SK-N-SH (cell line): ENCODE results near the gene HEY2. TPM values are rescaled to one million over a fixed set of nuclear protein-coding genes. Genes with fewer than 3 reads are reported as not detected.
A peak's percentile ranks its signal among the peaks of the same experiment; 100 is the strongest.
"Not testable (repeated sequence)": the region's sequence is repeated elsewhere in the genome, so short reads cannot be mapped to it uniquely, and the experiment has no call there.

Experiments used
- CTCF ChIA-PET: fragments of 300-600, 350-600 bp; formaldehyde crosslinking; extraction: SDS; loops from one replicate; lab custom pipeline; 2021; lab: Yijun Ruan, JAX
- POLR2A ChIA-PET: fragments of 350-600 bp; sonication (Branson Sonifier 250); formaldehyde crosslinking; extraction: SDS; loops from one replicate; lab custom pipeline; 2020; ENCODE audit warnings: antibody characterized with exemption, inconsistent platforms; lab: Yijun Ruan, JAX
- DNase-seq: peaks from one replicate; pipeline ENCODE4 v3.0.0; 2012
- H2AFZ ChIP-seq: fragments of 200-600 bp; sonication (generic); 2 replicates; pipeline ENCODE4 v1.8.1; 2016; ENCODE audit warnings: antibody characterized with exemption, mild to moderate bottlenecking, low read depth
- H3F3A ChIP-seq: fragments of 200-600 bp; sonication (generic); replicated peaks from 2 replicates; pipeline ENCODE3; 2016; ENCODE audit warnings: antibody characterized with exemption, mild to moderate bottlenecking; ENCODE audit not compliant: insufficient read depth
- H3K27ac ChIP-seq, 2 experiments: fragments of 200-500 bp in 1 of 2; fragments of 200-600 bp in 1 of 2; sonication (Bioruptor generic) in 1 of 2; sonication (generic), shearing (Covaris generic) in 1 of 2; 2 replicates each; pipeline versions ENCODE4 v1.5.1 to v1.6.1; 2014 to 2016; ENCODE audit warnings: low read depth in 2 of 2, inconsistent platforms in 1 of 2, low read length in 1 of 2, mild to moderate bottlenecking in 1 of 2, mixed read lengths in 1 of 2
- H3K27me3 ChIP-seq: fragments of 200-600 bp; sonication (generic), shearing (Covaris generic); 2 replicates; pipeline ENCODE4 v1.6.1; 2016; ENCODE audit warnings: mixed run types; ENCODE audit not compliant: insufficient read depth
- H3K36me3 ChIP-seq, 2 experiments: fragments of 200-500 bp in 1 of 2; fragments of 200-600 bp in 1 of 2; sonication (Bioruptor generic) in 1 of 2; sonication (generic) in 1 of 2; replicated peaks in 1 of 2; 2 replicates each; pipeline versions ENCODE3 to v1.5.1; 2014 to 2016; ENCODE audit warnings: low read length in 1 of 2, mild to moderate bottlenecking in 1 of 2; ENCODE audit not compliant: insufficient read depth in 2 of 2, control insufficient read depth in 1 of 2
- H3K4me1 ChIP-seq, 2 experiments: fragments of 200-500 bp in 1 of 2; fragments of 200-600 bp in 1 of 2; sonication (Bioruptor generic) in 1 of 2; sonication (generic), shearing (Covaris generic) in 1 of 2; 2 replicates each; pipeline versions ENCODE4 v1.5.1 to v1.6.1; 2014 to 2016; ENCODE audit warnings: low read depth in 1 of 2, low read length in 1 of 2, mixed run types in 1 of 2; ENCODE audit not compliant: insufficient read depth in 2 of 2, control insufficient read depth in 1 of 2
- H3K4me2 ChIP-seq: fragments of 200-600 bp; sonication (generic), shearing (Covaris generic); 2 replicates; pipeline ENCODE4 v1.6.1; 2017; ENCODE audit warnings: mixed run types
- H3K4me3 ChIP-seq, 2 experiments: fragments of 200-500 bp in 1 of 2; fragments of 200-600 bp in 1 of 2; sonication (Bioruptor generic) in 1 of 2; sonication (generic), shearing (Covaris generic) in 1 of 2; 2 replicates each; pipeline versions ENCODE4 v1.5.1 to v1.8.1; 2014 to 2016; ENCODE audit warnings: low read depth in 2 of 2, inconsistent platforms in 1 of 2, low read length in 1 of 2, mild to moderate bottlenecking in 1 of 2, mixed read lengths in 1 of 2, moderate library complexity in 1 of 2
- H3K79me2 ChIP-seq: fragments of 200-600 bp; sonication (generic); 2 replicates; pipeline ENCODE4 v1.8.1; 2017; ENCODE audit warnings: mild to moderate bottlenecking; ENCODE audit not compliant: insufficient read depth
- H3K9ac ChIP-seq: fragments of 200-600 bp; sonication (generic); 2 replicates; pipeline ENCODE4 v1.6.1; 2017; ENCODE audit warnings: mixed run types
- H3K9me2 ChIP-seq: fragments of 200-600 bp; sonication (generic); 2 replicates; pipeline ENCODE4 v1.6.1; 2017; ENCODE audit warnings: mixed run types
- H3K9me3 ChIP-seq: fragments of 200-600 bp; sonication (generic); 2 replicates; pipeline ENCODE4 v1.6.1; 2017; ENCODE audit warnings: mixed run types, mild to moderate bottlenecking, moderate library complexity
- H4K20me1 ChIP-seq: fragments of 200-600 bp; sonication (generic); 2 replicates; pipeline ENCODE4 v1.6.1; 2017; ENCODE audit warnings: mild to moderate bottlenecking, mixed run types; ENCODE audit not compliant: insufficient read depth
- ELF1 ChIP-seq: IDR thresholded peaks from 2 replicates; pipeline ENCODE4 v1.4.0; 2012
- EZH2phosphoT487 ChIP-seq: fragments of 200-600 bp; sonication (generic); IDR thresholded peaks from 2 replicates; pipeline ENCODE4 v1.6.1; 2017; ENCODE audit warnings: low read depth, mixed run types, mild to moderate bottlenecking, antibody characterized with exemption, moderate library complexity, borderline replicate concordance
- FOSL2 ChIP-seq: IDR thresholded peaks from 2 replicates; pipeline ENCODE4 v1.4.0; 2012; ENCODE audit warnings: low read depth, mild to moderate bottlenecking, moderate library complexity, borderline replicate concordance
- GABPA ChIP-seq: IDR thresholded peaks from 2 replicates; pipeline ENCODE4 v1.4.0; 2012; ENCODE audit warnings: low read depth, mild to moderate bottlenecking
- GATA2 ChIP-seq: sonication (generic); formaldehyde crosslinking; IDR thresholded peaks from 2 replicates; pipeline ENCODE4 v1.5.0; 2020; ENCODE audit warnings: mild to moderate bottlenecking, missing genetic modification reagents
- RCOR1 ChIP-seq: fragments of 150-350 bp; IDR thresholded peaks from 2 replicates; pipeline ENCODE4 v1.6.1; 2017; ENCODE audit warnings: antibody characterized with exemption, low read length
- RXRA ChIP-seq: IDR thresholded peaks from 2 replicates; pipeline ENCODE4 v1.4.0; 2012; ENCODE audit warnings: low read depth, mild to moderate bottlenecking, borderline replicate concordance
- SMC3 ChIP-seq: IDR thresholded peaks from 2 replicates; pipeline ENCODE4 v1.6.1; 2012; ENCODE audit warnings: low read depth, low read length, improper control_type of control experiment
- TCF12 ChIP-seq: IDR thresholded peaks from 2 replicates; pipeline ENCODE4 v1.4.0; 2012
- WGBS: methylation state at CpG from one replicate; pipeline ENCODE4 v1.1.6; 2017; ENCODE audit warnings: low lambda C conversion rate; 5-methylcytosine and 5-hydroxymethylcytosine counted together
- polyA plus RNA-seq, 3 experiments: library from polyadenylated mRNA; depleted of rRNA; stranded (reverse); fragments of >200 nt; gene quantifications; 2 replicates each; pipeline ENCODE4 v1.2.3, GENCODE V29; 2012
- TF ChIP-seq, protein P1 (sequence below): IDR thresholded peaks from 2 replicates; pipeline ENCODE4 v1.4.0; 2012; ENCODE audit warnings: low read depth

The HEY2 gene
- polyA plus RNA-seq, 1 of the 3 experiments (the other 2 are of a cell fraction): not detected

GRCh38 chr6:125766641-125767040 lies 17.2 kb downstream of the HEY2 start (continued):
- TF ChIP-seq SMC3 (no peak), RCOR1 (no peak), GABPA (no peak)
- TF ChIP-seq, protein P1, sequence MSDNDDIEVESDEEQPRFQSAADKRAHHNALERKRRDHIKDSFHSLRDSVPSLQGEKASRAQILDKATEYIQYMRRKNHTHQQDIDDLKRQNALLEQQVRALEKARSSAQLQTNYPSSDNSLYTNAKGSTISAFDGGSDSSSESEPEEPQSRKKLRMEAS: no peak

DNA sequence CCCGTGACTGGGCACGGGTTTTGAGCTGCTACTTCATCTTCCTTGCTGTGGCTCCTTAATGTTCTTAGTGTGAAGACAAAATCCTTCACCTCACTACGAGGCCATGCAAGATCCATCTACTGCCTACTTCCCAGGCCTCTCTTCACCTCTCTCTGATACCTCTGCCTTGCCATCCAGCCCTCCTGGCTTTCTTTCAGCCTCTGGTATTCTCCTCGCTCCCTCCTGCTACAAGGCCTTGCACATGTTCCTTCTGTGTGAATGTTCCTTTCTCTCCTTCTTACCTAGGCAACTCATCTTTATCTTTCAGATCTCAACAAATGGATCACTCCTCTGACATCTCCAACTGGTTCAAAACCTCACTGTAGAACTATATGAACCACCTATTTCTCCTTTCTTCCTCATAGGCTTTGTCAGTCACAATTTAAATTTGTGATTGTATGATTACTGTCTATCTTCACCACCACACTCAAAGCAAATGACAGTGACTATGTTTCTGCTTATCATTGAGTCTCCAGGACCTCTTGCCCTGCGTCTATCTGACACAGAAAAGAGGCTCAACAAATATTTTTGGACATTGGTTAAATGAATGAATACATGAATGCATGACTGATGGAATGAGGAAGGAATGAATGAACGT lies 19.8 kb downstream of the HEY2 start:
- Histone ChIP-seq H3K9me3 (no peaks in the 10 kb centered on the region), H4K20me1 (no peaks in the 10 kb centered on the region)
- TF ChIP-seq GATA2 (CRISPR knock-in tag): no peak
- TF ChIP-seq RXRA: no peak
- TF ChIP-seq EZH2phosphoT487: no peak
- TF ChIP-seq, all 33 proteins: peak for 0
- no peak overlapping the region for H2AFZ ChIP-seq
- no peak overlapping the region for H3K4me2 ChIP-seq
- CTCF ChIA-PET: interaction anchor here (0.6 to 4.9 kb wide), 11 partner anchors 10 to 460 kb away, joined by 3 to 24 read pairs (median 3); no protein-coding TSS in a partner anchor
- H3K79me2 ChIP-seq: no peaks in the 10 kb centered on the region
- no peak overlapping the region for H3K9ac ChIP-seq
- no peak overlapping the region for H3K27ac ChIP-seq
- DNase-seq: no peak
- H3K9me2 ChIP-seq: no peaks in the 10 kb centered on the region
- 19% methylated on average over 6 of the region's 6 CpGs for WGBS
- no peaks in the 10 kb centered on the region for H3K4me1 ChIP-seq
- no peak overlapping the region for H3K4me3 ChIP-seq
- POLR2A ChIA-PET: no interaction called here
- H3F3A ChIP-seq: no peaks in the 10 kb centered on the region
- no peaks in the 10 kb centered on the region for H3K36me3 ChIP-seq
- H3K27me3 ChIP-seq: peaks cover 29% of the 10 kb centered on the region

DNA sequence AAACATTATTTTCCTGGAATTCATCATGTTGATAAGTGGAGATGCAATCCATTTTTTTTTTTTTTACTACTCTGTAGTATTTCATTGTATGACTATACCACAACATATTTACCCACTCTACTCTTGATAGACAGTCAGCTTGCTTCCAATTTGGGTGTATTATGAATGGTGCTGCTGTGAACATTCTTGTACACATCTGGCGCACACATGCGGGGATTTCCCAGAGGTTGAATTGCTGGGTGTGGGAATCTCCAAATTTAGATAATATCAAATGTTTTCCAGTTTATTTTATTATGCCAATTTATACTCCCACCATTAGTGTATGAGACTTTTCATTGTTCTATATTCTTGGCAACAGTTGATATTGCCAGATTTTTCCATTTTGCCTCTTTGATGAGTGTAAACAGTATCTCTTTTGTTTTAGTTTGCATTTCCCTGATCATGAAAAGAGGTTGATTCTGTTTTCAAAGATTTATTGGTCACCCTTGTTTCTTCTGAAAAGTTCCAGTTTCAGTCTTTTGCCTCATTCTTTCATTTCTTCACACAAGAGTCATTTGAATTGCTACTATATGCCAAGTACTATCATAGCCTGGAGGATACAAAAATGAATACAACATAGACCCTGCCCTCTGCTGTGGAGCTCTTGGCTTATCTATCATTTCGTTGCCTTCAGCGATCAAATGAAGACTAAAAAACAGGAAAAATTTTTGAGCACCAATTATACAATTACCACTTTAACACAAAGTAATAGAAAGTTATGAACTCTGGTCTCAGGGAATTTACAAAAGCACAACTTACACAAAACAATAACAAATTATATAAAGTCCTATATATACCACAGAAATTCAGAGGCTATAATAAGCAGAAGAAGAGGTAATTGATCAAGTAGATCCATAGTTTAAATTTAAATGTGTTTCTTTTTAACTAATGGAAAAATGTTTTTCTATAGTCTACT lies 24.2 kb downstream of the HEY2 start:
- Histone ChIP-seq H3K36me3 (no peaks in the 10 kb centered on the region), H3K27me3 (no peaks in the 10 kb centered on the region; the same call in 1 of the 2 replicates), H3K79me2 (no peaks in the 10 kb centered on the region), H3K9me2 (no peaks in the 10 kb centered on the region), H3K4me1 (no peaks in the 10 kb centered on the region), H3K27ac (no peak overlapping the region), H3K9me3 (no peaks in the 10 kb centered on the region), H3F3A (no peaks in the 10 kb centered on the region), H3K4me2 (no peak overlapping the region), H4K20me1 (no peaks in the 10 kb centered on the region), H2AFZ (no peak overlapping the region), H3K4me3 (no peak overlapping the region), H3K9ac (no peak overlapping the region)
- ChIA-PET CTCF (interaction anchor here (1.1 to 1.7 kb wide), 4 partner anchors 13 to 462 kb away, joined by 4 to 6 read pairs (median 4); no protein-coding TSS in a partner anchor), POLR2A (no interaction called here)
- DNase-seq: no peak
- no peak for TF ChIP-seq FOSL2
- peak; percentile 25; the same call in 1 of the 2 replicates for TF ChIP-seq TCF12
- no peak for TF ChIP-seq GABPA
- no peak for TF ChIP-seq ELF1
- no peak for TF ChIP-seq GATA2 (CRISPR knock-in tag)
- whole genome bisulfite sequencing: 32% methylated on average over 4 of the region's 4 CpGs

DNA sequence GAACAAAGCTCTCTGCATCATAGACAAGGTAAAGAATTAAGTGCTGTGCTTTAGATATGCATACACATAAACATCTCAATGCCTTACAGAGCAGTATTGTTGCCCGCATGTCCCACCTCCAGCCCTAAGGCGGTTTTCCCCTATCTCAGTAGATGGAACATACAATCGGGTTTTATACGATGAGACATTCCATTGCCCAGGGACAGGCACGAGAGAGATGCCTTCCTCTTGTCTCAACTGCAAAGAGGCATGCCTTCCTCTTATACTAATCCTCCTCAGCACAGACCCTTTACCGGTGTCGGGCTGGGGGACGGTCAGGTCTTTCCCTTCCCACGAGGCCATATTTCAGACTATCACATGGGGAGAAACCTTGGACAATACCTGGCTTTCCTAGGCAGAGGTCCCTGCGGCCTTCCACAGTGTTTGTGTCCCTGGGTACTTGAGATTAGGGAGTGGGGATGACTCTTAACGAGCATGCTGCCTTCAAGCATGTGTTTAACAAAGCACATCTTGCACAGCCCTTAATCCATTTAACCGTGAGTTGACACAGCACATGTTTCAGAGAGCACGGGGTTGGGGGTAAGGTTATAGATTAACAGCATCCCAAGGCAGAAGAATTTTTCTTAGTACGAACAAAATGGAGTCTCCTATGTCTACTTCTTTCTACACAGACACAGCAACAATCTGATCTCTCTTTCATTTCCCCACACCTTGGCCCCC lies 26.8 kb downstream of the HEY2 start:
- DNase-seq, H3K79me2 ChIP-seq, H3K9me3 ChIP-seq, H3K9me2 ChIP-seq, H3K4me3 ChIP-seq, H3K27me3 ChIP-seq, H3K27ac ChIP-seq, H2AFZ ChIP-seq, H4K20me1 ChIP-seq, H3K36me3 ChIP-seq, H3K4me1 ChIP-seq, H3K4me2 ChIP-seq, POLR2A ChIA-PET, H3K9ac ChIP-seq: not testable (repeated sequence)
- WGBS: 56% methylated on average over 14 of the region's 14 CpGs
- CTCF ChIA-PET: interaction anchor here (0.7 to 2.3 kb wide), 2 partner anchors 17 to 484 kb away, joined by 3 to 12 read pairs; no protein-coding TSS in a partner anchor
- H3F3A ChIP-seq: peaks cover 15% of the 10 kb centered on the region
